Peyer's patch (tissue), 4 donors: ENCODE measurements around the gene RMC1. TPM values are rescaled to one million over a fixed set of nuclear protein-coding genes. Genes with fewer than 3 reads are reported as not detected.
"Not testable (repeated sequence)": the region's sequence is repeated elsewhere in the genome, so short reads cannot be mapped to it uniquely, and the experiment has no call there.

ENCODE experiments used
- DNase-seq, 3 donors: peaks; one replicate each; pipeline ENCODE4 v3.0.0-alpha.2; 2017 to 2019
- H3K27ac ChIP-seq, 4 donors: fragments of 200-600 bp; sonication (generic); one replicate each; pipeline ENCODE4 v1.5.1; 2016 to 2019
- H3K27me3 ChIP-seq, 2 donors: fragments of 200-600 bp; sonication (generic); one replicate each; pipeline ENCODE4 v1.5.1; 2019
- H3K36me3 ChIP-seq, 3 donors: fragments of 200-600 bp; sonication (generic); one replicate each; pipeline ENCODE4 v1.5.1; 2016 to 2019
- H3K4me1 ChIP-seq, 4 donors: fragments of 200-600 bp; sonication (generic); one replicate each; pipeline ENCODE4 v1.5.1; 2016 to 2019
- H3K4me3 ChIP-seq, 4 donors: fragments of 200-600 bp; sonication (generic); 1 replicate in 3 of 4; 2 replicates in 1 of 4; pipeline ENCODE4 v1.5.1; 2016 to 2019; ENCODE audit warnings: mild to moderate bottlenecking in 1 of 4
- H3K9me3 ChIP-seq, 4 donors: fragments of 200-600 bp; sonication (generic); one replicate each; pipeline ENCODE4 v1.5.1; 2016 to 2019; ENCODE audit warnings: mild to moderate bottlenecking in 1 of 4
- CTCF ChIP-seq, 6 experiments: fragments of 450-650 bp in 4 of 6; fragments of 200-600 bp in 2 of 6; sonication (generic) in 1 of 6; IDR thresholded peaks; one replicate each; pipeline ENCODE4 v1.5.1; 2017 to 2019; ENCODE audit warnings: antibody characterized with exemption in 6 of 6, mild to moderate bottlenecking in 3 of 6, moderate library complexity in 1 of 6
- POLR2A ChIP-seq, 2 donors: fragments of 450-650 bp; IDR thresholded peaks; one replicate each; pipeline ENCODE4 v1.5.1; 2017; ENCODE audit warnings: antibody characterized with exemption in 2 of 2, mild to moderate bottlenecking in 2 of 2, moderate library complexity in 2 of 2
- total RNA-seq, 4 donors: library from RNA; depleted of rRNA; stranded (reverse); fragments of >200 nt; gene quantifications; one replicate each; pipeline ENCODE4 v1.1.0, GENCODE V29; 2016

RMC1 gene
- total RNA-seq, 4 donors from 2014 or later: 15.7 to 42.2 (median 33.9) TPM

- Histone ChIP-seq H3K9me3 (no peaks in the 10 kb centered on the region), H3K4me1 (no peaks in the 10 kb centered on the region), H3K27ac (no peak overlapping the region), H3K27me3 (no peaks in the 10 kb centered on the region), H3K36me3 (peaks cover 0 to 98% (median 3%) of the 10 kb centered on the region in 3 donors), H3K4me3 (no peak overlapping the region)
- no peak for DNase-seq
- TF ChIP-seq POLR2A (IDR thresholded peaks at IDR 0.05): no peak
- no peak for TF ChIP-seq CTCF (IDR thresholded peaks at IDR 0.05)
Observed at GRCh38 chr18:23471486-23471885, 31.8 kb upstream of the RMC1 start.

GRCh38 chr18:23479829-23480505 lies 23.3 kb upstream of the RMC1 start:
- no peak for TF ChIP-seq CTCF (IDR thresholded peaks at IDR 0.05)
- no peak for TF ChIP-seq POLR2A (IDR thresholded peaks at IDR 0.05)
- DNase-seq: no peak
- H3K36me3 ChIP-seq: peaks cover 0 to 85% (median 2%) of the 10 kb centered on the region in 3 donors
- no peak overlapping the region for H3K4me3 ChIP-seq
- no peaks in the 10 kb centered on the region for H3K4me1 ChIP-seq
- no peaks in the 10 kb centered on the region for H3K27me3 ChIP-seq
- no peaks in the 10 kb centered on the region for H3K9me3 ChIP-seq
- peak overlapping the region in 1 of 4 donors; percentile 53 for H3K27ac ChIP-seq

GRCh38 chr18:23484561-23485182 lies 18.6 kb upstream of the RMC1 start:
- Histone ChIP-seq H3K36me3 (peaks cover 0 to 38% (median 0%) of the 10 kb centered on the region in 3 donors), H3K4me3 (no peak overlapping the region), H3K27ac (no peak overlapping the region), H3K9me3 (no peaks in the 10 kb centered on the region), H3K27me3 (no peaks in the 10 kb centered on the region), H3K4me1 (no peaks in the 10 kb centered on the region)
- no peak for DNase-seq
- TF ChIP-seq CTCF (IDR thresholded peaks at IDR 0.05): no peak
- TF ChIP-seq POLR2A (IDR thresholded peaks at IDR 0.05): no peak

GRCh38 chr18:23485386-23485785 lies 17.9 kb upstream of the RMC1 start:
- Histone ChIP-seq H3K27me3 (no peaks in the 10 kb centered on the region), H3K4me1 (no peaks in the 10 kb centered on the region), H3K36me3 (peaks cover 0 to 31% (median 0%) of the 10 kb centered on the region in 3 donors), H3K9me3 (no peaks in the 10 kb centered on the region), H3K27ac (no peak overlapping the region), H3K4me3 (no peak overlapping the region)
- DNase-seq: no peak
- TF ChIP-seq POLR2A (IDR thresholded peaks at IDR 0.05): no peak
- no peak for TF ChIP-seq CTCF (IDR thresholded peaks at IDR 0.05)

GRCh38 chr18:23487738-23488570 lies 15.4 kb upstream of the RMC1 start:
- H3K27me3 ChIP-seq: no peaks in the 10 kb centered on the region
- H3K4me3 ChIP-seq: peak overlapping the region in 3 of 4 donors; percentile 8 to 36 (median 14)
- TF ChIP-seq CTCF (IDR thresholded peaks at IDR 0.05): no peak
- TF ChIP-seq POLR2A (IDR thresholded peaks at IDR 0.05): no peak
- peak overlapping the region; percentile 34 to 83 (median 62) for H3K27ac ChIP-seq
- H3K9me3 ChIP-seq: no peaks in the 10 kb centered on the region
- H3K4me1 ChIP-seq: no peaks in the 10 kb centered on the region
- H3K36me3 ChIP-seq: peaks cover 0 to 6% (median 0%) of the 10 kb centered on the region in 3 donors
- peak in 2 of 3 donors; percentile 57 to 69 for DNase-seq

GRCh38 chr18:23489586-23489985 lies 13.7 kb upstream of the RMC1 start:
- not testable (repeated sequence) for H3K4me1 ChIP-seq, H3K36me3 ChIP-seq, H3K27ac ChIP-seq, H3K4me3 ChIP-seq, DNase-seq, H3K27me3 ChIP-seq, H3K9me3 ChIP-seq
